Pancreas (tissue), 10 donors: ENCODE measurements around the gene TRAF2. TPM values are rescaled to one million over a fixed set of nuclear protein-coding genes. Genes with fewer than 3 reads are reported as not detected.
A peak's percentile ranks its signal among the peaks of the same experiment; 100 is the strongest.

Experiments
- ATAC-seq, 4 donors: fragments of 200-7000 bp; cut with Tn5 transposase; one replicate each; pipeline versions ENCODE4 v1.8.0 to v1.9.1; 2020; ENCODE audit warnings: mild to moderate bottlenecking in 4 of 4, moderate library complexity in 4 of 4
- DNase-seq, 6 donors: peaks; one replicate each; pipeline ENCODE4 v3.0.0-alpha.2; 2020
- FAIRE-seq: peaks from 2 replicates; lab custom pipeline; 2012; peaks lifted over from hg19 to GRCh38; lab: Jason Lieb, UNC
- H3K27ac ChIP-seq, 4 donors: fragments of 200-600 bp; sonication (generic); 1 replicate in 3 of 4; 2 replicates in 1 of 4; pipeline versions ENCODE4 v1.5.0 to v1.8.0; 2020
- H3K27me3 ChIP-seq, 4 donors: fragments of 200-600 bp; one replicate each; pipeline ENCODE4 v1.8.0; 2021
- H3K36me3 ChIP-seq, 3 donors: fragments of 200-600 bp; sonication (generic) in 1 of 3; one replicate each; pipeline versions ENCODE4 v1.5.0 to v1.8.0; 2020 to 2021
- H3K4me1 ChIP-seq, 3 donors: fragments of 200-600 bp; one replicate each; pipeline ENCODE4 v1.8.0; 2021
- H3K4me3 ChIP-seq, 4 donors: fragments of 200-600 bp; sonication (generic) in 2 of 4; one replicate each; pipeline versions ENCODE4 v1.5.0 to v1.8.0; 2020 to 2021
- H3K9me3 ChIP-seq, 4 donors: fragments of 200-600 bp; one replicate each; pipeline ENCODE4 v1.8.0; 2021
- CTCF ChIP-seq, 4 donors: fragments of 200-600 bp; sonication (generic) in 3 of 4; IDR thresholded peaks; one replicate each; pipeline versions ENCODE4 v1.5.0 to v1.8.0; 2021; ENCODE audit warnings: antibody characterized with exemption in 4 of 4
- WGBS, 2 donors: extraction: QIAGEN DNeasy Blood & Tissue Kit; methylation state at CpG; one replicate each; pipeline ENCODE4 v1.1.7; 2013; 5-methylcytosine and 5-hydroxymethylcytosine counted together
- intact Hi-C, 3 donors: fragments of 100-400 bp; cut with DNase I; formaldehyde crosslinking; loops; one replicate each; pipeline versions ENCODE4 v1.11.1 to v1.14.2; 2022
- polyA plus RNA-seq, 2 donors: library from polyadenylated mRNA; stranded (reverse); fragments of 200-250 nt; gene quantifications; one replicate each; pipeline ENCODE4 v1.2.3, GENCODE V29; 2013
- total RNA-seq, 6 donors: library from RNA; stranded (reverse); fragmentation: NEBNext Ultra II Directional in 4 of 6; extraction: Animal tissue kit (Norgen Biotek cat#: 25700) in 4 of 6; gene quantifications; one replicate each; pipeline versions ENCODE4 v1.2.1 to v1.2.4, GENCODE V29; 2021 to 2023
- donor health status: healthy with polysubstance abuse.
- donor health status: DM: no; HTN: no; CAD: no; lungs with moderate emphysema.
- donor health status: DM: no; HTN: no; CAD: no.
- donor health status: control.
- donor health status: control.
- donor health status: Bipolar disorder and iron deficiency.
- donor health status: DM: yes; HTN: yes; CAD: no.
- donor health status: DM: no; HTN: no; CAD: no.
- donor health status: DM: no; HTN: no; CAD: no.
- donor health status: DM: yes; HTN: yes; CAD: no.

The TRAF2 gene
- total and polyA plus RNA-seq, 8 donors: 4.8 to 14.4 (median 8.2) TPM

GRCh38 chr9:136899196-136899595 lies 12.9 kb downstream of the TRAF2 start:
- DNase-seq: peak in 1 of 6 donors; percentile 32
- no peak for ATAC-seq

GRCh38 chr9:136900556-136900955 lies 14.2 kb downstream of the TRAF2 start:
- FAIRE-seq (no peak), DNase-seq (peak in 1 of 6 donors; percentile 35), ATAC-seq (no peak)
- Histone ChIP-seq H3K9me3 (no peaks in the 10 kb centered on the region), H3K4me3 (no peak overlapping the region), H3K36me3 (no peaks in the 10 kb centered on the region), H3K4me1 (peaks cover 16 to 36% (median 24%) of the 10 kb centered on the region in 3 donors), H3K27ac (peak overlapping the region; percentile 10 to 94 (median 82)), H3K27me3 (no peaks in the 10 kb centered on the region)
- intact Hi-C loops: no loop called here
- WGBS, 2 donors: 84% methylated on average over 10 of the region's 10 CpGs
- no peak for TF ChIP-seq CTCF (IDR thresholded peaks at IDR 0.05)

More at GRCh38 chr9:136899196-136899595, 12.9 kb downstream of the TRAF2 start:
- no peak for TF ChIP-seq CTCF (IDR thresholded peaks at IDR 0.05)
- no peak for FAIRE-seq
- Histone ChIP-seq H3K36me3 (no peaks in the 10 kb centered on the region), H3K4me1 (peaks cover 16 to 36% (median 24%) of the 10 kb centered on the region in 3 donors), H3K9me3 (no peaks in the 10 kb centered on the region), H3K27ac (peak overlapping the region in 1 of 4 donors; percentile 20), H3K4me3 (no peak overlapping the region), H3K27me3 (no peaks in the 10 kb centered on the region)
- WGBS, 2 donors: 35 to 61% methylated on average over 9 of the region's 9 CpGs
- intact Hi-C loops: no loop called here

DNA sequence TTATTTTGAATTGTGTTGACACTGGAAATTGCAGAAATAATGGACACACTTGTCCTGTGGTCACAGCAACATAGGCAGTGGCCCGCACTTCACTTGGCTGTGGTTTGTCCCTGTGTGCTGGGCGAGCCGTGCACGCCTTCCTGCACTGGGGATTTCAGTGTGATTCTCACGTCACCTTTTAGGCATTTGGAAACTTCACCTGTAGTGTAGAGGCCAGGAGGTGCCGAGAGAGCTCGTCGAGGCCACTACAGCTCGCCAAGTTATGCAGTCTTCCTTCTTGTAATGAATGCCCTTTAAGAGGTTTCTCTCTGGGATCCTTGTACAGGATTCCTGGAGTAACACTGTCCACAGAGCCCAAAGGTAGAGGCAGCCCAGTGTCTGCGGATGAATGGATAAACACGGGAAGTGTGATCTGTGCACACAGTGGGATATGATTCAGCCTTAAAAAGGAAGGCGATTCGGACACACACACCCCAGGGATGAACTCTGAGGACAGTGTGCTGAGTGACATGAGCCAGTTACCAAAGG lies 14.7 kb downstream of the TRAF2 start:
- TF ChIP-seq CTCF (IDR thresholded peaks at IDR 0.05): no peak
- peak overlapping the region; percentile 67 to 94 (median 82) for H3K27ac ChIP-seq
- intact Hi-C loops: no loop called here
- DNase-seq (peak in 2 of 6 donors; percentile 39 to 55), FAIRE-seq (no peak), ATAC-seq (peak in 3 of 4 donors; percentile 6 to 35 (median 9))
- no peaks in the 10 kb centered on the region for H3K36me3 ChIP-seq
- peaks cover 16 to 36% (median 24%) of the 10 kb centered on the region in 3 donors for H3K4me1 ChIP-seq
- H3K27me3 ChIP-seq: no peaks in the 10 kb centered on the region
- H3K9me3 ChIP-seq: no peaks in the 10 kb centered on the region
- WGBS, 2 donors: 67 to 77% methylated on average over 13 of the region's 13 CpGs
- no peak overlapping the region for H3K4me3 ChIP-seq

GRCh38 chr9:136901516-136902258 lies 15.4 kb downstream of the TRAF2 start:
- peak in 2 of 6 donors; percentile 58 to 66 for DNase-seq
- Histone ChIP-seq H3K4me3 (peak overlapping the region in 1 of 4 donors; percentile 7), H3K36me3 (no peaks in the 10 kb centered on the region), H3K27ac (peak overlapping the region; percentile 67 to 94 (median 82)), H3K4me1 (peaks cover 16 to 36% (median 24%) of the 10 kb centered on the region in 3 donors), H3K9me3 (no peaks in the 10 kb centered on the region), H3K27me3 (no peaks in the 10 kb centered on the region)
- peak; percentile 15 to 52 (median 40) for ATAC-seq
- no peak for FAIRE-seq
- no peak for TF ChIP-seq CTCF (IDR thresholded peaks at IDR 0.05)
- intact Hi-C loops: no loop called here
- 57 to 58% methylated on average over 19 to 20 of the region's 20 CpGs for WGBS, 2 donors
